ENCODE measurements around the gene PRMT5.

DNA sequence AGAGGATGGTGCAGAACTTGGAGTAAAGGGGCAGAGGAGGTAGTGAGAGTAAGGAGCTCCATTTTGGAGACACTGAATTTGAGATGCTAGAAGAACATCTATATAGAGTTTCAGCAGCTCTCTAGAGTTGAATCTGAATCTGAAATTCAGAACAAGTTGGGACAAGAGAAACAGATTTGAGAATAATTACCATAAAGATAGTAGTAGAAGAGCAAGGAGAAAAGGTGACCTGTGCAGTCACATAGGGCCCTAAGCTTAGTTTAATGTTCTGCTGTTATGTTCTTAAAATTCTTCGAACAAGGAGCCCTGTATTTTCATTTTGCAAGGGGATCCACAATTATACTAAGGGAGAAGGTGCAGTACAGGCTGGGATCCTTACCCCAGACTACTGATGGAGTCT lies 38.8 kb downstream of the PRMT5 start:
- TF ChIP-seq RAD21 (IDR thresholded peaks at IDR 0.05; ENCODE audit: low read depth) (no peak), EP300 (IDR thresholded peaks at IDR 0.05; ENCODE audit: borderline replicate concordance) (no peak), CREB1 (IDR thresholded peaks at IDR 0.05; ENCODE audit: low read depth) (no peak), TAF1 (IDR thresholded peaks at IDR 0.05; ENCODE audit: low read depth) (no peak), CEBPB (IDR thresholded peaks at IDR 0.05) (no peak), YY1 (IDR thresholded peaks at IDR 0.05; ENCODE audit: low read depth) (no peak), TCF12 (IDR thresholded peaks at IDR 0.05; ENCODE audit: low read depth) (no peak), EGR1 (IDR thresholded peaks at IDR 0.05) (no peak)
- TF ChIP-seq, protein P1, sequence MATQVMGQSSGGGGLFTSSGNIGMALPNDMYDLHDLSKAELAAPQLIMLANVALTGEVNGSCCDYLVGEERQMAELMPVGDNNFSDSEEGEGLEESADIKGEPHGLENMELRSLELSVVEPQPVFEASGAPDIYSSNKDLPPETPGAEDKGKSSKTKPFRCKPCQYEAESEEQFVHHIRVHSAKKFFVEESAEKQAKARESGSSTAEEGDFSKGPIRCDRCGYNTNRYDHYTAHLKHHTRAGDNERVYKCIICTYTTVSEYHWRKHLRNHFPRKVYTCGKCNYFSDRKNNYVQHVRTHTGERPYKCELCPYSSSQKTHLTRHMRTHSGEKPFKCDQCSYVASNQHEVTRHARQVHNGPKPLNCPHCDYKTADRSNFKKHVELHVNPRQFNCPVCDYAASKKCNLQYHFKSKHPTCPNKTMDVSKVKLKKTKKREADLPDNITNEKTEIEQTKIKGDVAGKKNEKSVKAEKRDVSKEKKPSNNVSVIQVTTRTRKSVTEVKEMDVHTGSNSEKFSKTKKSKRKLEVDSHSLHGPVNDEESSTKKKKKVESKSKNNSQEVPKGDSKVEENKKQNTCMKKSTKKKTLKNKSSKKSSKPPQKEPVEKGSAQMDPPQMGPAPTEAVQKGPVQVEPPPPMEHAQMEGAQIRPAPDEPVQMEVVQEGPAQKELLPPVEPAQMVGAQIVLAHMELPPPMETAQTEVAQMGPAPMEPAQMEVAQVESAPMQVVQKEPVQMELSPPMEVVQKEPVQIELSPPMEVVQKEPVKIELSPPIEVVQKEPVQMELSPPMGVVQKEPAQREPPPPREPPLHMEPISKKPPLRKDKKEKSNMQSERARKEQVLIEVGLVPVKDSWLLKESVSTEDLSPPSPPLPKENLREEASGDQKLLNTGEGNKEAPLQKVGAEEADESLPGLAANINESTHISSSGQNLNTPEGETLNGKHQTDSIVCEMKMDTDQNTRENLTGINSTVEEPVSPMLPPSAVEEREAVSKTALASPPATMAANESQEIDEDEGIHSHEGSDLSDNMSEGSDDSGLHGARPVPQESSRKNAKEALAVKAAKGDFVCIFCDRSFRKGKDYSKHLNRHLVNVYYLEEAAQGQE (IDR thresholded peaks at IDR 0.05; ENCODE audit: low read depth), result no peak
